ENCODE data around the gene EEF1AKMT2. TPM values are rescaled to one million over a fixed set of nuclear protein-coding genes. Genes with fewer than 3 reads are reported as not detected.

Gene EEF1AKMT2
- total RNA-seq, 4 donors from 2014 or later = 10.6 to 16.8 (median 13.3) TPM

DNA sequence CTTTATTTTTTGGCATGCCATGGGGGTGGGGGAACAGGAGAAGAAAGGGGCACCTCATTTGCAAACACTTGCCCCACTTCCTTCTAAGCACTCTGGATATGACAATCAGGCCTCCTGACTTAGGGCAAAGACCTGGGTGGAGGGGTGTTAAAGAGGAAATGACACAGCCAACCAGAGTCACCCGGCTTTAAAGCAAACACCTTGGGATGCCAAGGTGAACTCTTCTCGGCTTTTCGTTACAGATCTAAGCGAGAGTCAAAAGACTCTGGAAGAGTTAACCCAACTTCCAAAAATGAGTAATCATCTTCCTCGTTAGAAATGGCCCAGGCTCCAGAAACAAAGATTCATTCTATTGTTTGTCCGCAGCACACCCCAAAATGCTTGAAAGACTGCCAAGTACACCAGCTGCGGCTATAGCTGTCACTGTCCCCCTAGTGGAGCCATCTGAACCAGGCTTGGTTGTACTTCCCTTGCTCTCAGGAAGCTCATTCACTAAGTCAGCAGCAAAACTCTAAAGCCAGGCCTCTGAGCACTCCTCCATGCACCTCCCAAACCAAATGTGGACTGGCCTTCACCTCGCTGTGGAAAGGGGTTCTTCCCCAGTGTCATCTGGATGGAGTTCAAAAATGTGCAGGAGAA is 72.4 kb downstream of the EEF1AKMT2 start:
- TF ChIP-seq, protein P1, sequence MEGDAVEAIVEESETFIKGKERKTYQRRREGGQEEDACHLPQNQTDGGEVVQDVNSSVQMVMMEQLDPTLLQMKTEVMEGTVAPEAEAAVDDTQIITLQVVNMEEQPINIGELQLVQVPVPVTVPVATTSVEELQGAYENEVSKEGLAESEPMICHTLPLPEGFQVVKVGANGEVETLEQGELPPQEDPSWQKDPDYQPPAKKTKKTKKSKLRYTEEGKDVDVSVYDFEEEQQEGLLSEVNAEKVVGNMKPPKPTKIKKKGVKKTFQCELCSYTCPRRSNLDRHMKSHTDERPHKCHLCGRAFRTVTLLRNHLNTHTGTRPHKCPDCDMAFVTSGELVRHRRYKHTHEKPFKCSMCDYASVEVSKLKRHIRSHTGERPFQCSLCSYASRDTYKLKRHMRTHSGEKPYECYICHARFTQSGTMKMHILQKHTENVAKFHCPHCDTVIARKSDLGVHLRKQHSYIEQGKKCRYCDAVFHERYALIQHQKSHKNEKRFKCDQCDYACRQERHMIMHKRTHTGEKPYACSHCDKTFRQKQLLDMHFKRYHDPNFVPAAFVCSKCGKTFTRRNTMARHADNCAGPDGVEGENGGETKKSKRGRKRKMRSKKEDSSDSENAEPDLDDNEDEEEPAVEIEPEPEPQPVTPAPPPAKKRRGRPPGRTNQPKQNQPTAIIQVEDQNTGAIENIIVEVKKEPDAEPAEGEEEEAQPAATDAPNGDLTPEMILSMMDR (IDR thresholded peaks at IDR 0.05) = peak in 1 of 3 donors; percentile 4
- no peak for ATAC-seq (ENCODE audit: low FRiP score)
- DNase-seq (ENCODE audit: low spot score) = no peak

DNA sequence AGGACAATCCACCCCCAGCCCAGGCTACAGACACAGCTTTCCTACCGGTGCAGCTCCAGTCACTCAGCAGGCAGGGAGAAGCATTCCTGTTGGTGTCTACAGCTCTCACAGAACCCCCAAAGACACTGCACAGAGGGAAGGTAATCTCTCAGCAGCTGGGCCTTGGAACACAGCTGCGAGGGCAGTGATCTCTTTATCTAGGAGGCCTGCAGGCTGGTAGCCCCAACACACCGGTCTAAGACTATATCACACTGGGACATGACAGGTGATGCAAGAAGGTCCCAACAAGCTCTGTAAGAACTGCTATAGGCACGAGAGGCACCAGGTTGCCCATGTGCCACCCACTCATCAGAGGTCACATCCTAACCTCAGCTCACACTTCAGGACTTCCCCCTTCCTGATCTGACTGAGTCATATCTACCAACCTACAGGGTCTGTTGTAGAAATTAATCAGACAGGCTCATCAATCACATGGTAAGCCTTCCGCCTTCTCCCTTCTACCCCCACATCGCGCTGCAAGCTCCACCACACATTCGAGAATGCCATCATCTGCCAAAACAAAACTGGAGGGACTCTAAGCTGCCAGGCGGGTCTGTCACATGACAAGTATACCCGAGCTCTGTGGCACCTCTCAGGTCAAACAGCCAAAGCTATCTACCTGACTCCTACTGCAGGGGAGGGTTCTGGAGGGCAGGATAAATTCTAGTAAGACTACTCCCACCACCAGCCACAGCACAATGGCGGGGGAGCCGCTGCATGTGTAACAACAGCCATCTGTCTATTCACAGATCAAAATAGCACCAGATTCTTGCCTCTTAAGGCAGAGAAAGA is 73.6 kb downstream of the EEF1AKMT2 start:
- no peak for DNase-seq (ENCODE audit: low spot score)
- ATAC-seq (ENCODE audit: low FRiP score) = peak; percentile 90
- TF ChIP-seq, protein P1 (IDR thresholded peaks at IDR 0.05) = no peak

DNA sequence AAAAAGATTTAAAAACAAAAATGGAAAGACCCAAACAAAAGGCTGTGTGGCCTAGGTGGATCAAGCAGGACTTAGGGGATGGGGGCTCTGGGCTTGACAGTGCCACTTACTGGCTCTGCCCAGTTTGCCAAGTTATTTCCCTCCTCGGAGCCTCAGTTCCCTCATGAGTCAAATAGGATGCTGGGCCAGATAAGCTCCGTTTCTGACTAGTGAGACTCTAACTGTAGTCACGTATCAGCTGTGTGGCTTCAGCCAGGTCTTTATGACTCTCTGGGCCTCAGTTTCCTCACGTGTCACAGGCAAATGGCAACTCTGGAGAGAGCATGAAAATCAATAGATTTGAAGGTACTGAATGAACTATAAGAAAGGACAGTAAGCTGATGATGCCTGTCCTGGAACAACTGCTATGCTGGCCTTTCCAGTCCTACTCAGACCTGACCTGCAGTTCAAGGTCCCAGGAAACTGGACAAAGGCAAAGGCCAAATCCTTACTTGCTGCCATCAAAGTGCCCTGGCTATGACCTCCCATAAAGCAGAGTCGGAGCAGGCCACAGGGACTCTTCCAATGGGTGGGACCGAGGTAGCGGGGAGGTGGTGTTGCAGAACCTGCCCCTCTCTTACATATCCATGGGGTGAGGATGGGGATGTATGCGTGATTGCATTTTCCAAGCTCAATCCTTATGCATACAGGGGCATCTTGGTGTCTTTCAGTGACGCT is 74.5 kb downstream of the EEF1AKMT2 start:
- DNase-seq (ENCODE audit: low spot score) (no peak), ATAC-seq (ENCODE audit: low FRiP score) (no peak)
- TF ChIP-seq, protein P1 (IDR thresholded peaks at IDR 0.05) = no peak

DNA sequence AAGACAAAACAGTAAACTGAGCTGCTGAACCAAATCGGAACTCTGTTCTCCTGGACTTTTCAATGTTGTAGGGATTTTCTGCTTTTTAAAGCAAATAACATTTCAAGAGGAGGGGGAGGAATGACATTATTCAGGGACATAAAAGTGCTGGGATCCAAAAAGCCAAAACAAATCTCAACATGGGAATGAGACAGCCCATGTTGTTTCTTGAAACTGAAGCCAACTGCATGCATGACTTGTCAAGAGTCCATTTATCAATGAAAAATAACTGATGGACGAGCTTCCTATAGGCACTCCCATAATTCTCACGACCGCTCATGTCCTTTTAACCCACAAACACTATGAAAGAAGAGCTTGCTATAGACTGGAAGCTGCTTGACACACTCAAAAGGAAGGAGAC is 75.3 kb downstream of the EEF1AKMT2 start:
- TF ChIP-seq, protein P1 (IDR thresholded peaks at IDR 0.05) = no peak
- DNase-seq (ENCODE audit: low spot score) = no peak
- no peak for ATAC-seq (ENCODE audit: low FRiP score)

DNA sequence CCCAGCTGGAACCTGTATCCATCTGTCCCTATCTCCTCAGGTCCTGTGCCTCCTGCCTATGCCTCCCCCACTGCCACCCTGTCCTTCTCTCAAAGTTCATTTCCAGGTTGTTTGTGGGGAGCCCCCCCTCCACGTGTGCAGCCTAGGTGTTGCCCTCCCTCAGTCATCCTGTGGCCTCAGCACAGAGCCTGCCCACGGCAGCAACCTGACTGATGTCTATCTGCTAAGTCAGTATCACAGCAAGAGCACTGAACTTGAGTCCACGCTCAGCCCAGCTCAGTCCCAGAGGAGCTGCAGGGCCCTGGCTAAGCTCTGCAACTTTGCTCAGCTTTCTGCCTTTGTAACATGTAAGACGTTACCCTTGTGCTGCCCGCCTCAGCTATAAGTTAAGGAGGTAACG is 76.2 kb downstream of the EEF1AKMT2 start:
- ATAC-seq (ENCODE audit: low FRiP score) (no peak), DNase-seq (ENCODE audit: low spot score) (no peak)

DNA sequence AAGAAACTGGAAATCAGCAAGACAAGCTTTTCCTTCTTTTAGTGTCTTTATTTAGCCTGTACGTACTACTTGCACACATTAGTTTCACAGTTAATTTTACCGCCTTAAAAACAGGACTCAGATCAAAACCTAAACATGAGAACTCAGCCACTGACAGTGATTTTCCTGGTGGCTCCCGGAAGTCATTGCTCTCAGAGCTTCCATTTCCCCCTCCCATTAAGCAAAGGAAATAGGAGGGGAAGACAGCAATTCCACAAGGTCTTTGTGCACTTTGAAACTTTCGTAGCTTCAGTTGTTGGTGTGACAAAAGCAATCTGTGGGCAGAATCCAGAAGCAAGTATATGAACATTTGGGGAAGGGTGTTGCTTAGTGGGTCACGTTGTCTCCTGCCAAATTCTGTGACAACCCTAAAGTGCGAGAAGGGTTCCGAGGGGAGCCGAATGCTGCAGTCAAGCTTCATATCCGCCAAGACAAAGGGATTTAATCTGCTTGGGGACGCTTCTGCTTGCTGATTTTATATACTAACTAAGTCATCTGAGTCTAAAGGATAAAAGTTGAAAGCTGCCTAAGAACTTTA is 77.9 kb downstream of the EEF1AKMT2 start:
- DNase-seq (ENCODE audit: low spot score) (no peak), ATAC-seq (ENCODE audit: low FRiP score) (no peak)
- TF ChIP-seq, protein P1 (IDR thresholded peaks at IDR 0.05) = no peak

More for the DNA sequence above, 76.2 kb downstream of the EEF1AKMT2 start:
- TF ChIP-seq, protein P1 (IDR thresholded peaks at IDR 0.05) = no peak
